Activated CD8-positive, alpha-beta memory T cell treated with anti-CD3 and anti-CD28 coated beads for 4 hours (primary cell): ENCODE measurements around the gene OR1I1.

Source experiments
- DNase-seq, 2 donors: peaks; one replicate each; pipeline ENCODE4 v3.0.0-alpha.2; 2020; ENCODE audit warnings: low read depth in 2 of 2

Gene OR1I1

DNA sequence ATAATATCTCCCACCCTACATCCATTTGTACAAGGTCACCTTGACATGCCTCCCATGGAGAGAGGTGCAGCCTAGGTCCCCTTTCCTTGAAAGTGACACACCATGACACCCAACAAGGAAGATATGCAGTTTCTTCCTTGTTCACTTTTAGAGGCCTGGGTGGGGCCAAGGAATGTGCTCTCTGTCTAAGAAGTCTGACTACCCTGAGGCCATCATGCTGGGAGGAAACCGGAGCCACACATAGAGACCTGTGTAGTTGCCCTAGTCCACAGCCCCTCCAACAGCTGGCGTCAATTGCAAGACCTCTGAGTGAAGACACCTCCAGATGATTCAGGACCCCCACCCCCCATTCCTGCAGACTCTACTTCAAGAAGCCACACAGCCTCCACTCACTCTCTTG lies 36.2 kb downstream of the OR1I1 start:
- DNase-seq = no peak

DNA sequence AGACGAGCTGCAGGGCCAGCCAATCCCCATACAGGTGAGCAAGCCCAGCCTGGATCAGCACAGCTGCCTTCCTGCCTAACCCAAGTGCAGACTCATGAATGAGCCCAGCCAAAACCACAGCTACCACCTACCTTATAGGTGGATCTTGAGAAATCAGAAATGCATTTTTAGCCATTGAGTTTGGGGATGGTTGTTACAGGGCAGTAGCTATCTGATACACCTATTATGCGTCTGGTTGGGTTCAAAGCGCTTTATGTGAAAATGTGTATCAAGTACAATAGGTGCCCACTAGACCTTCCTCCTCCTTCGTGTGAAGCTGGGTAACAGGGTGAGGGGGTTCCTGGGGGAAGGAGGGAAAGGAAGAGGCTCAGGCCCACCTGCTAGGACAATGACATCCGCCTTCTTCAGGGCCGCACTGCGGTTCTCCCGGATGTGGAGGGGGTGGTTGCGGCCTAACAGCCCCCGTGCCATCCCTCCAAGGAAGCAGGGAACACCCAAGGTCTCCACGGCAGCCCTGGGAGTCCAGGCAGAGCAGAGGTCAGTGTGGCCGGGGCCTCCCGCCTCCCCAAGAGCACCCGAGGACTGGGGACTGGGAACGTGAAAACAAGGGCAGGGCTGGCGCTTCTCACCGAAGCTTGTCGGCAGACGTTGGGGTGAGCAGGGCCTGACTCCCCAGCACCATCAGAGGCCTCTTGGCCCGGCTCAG lies 36.9 kb downstream of the OR1I1 start:
- DNase-seq = no peak

DNA sequence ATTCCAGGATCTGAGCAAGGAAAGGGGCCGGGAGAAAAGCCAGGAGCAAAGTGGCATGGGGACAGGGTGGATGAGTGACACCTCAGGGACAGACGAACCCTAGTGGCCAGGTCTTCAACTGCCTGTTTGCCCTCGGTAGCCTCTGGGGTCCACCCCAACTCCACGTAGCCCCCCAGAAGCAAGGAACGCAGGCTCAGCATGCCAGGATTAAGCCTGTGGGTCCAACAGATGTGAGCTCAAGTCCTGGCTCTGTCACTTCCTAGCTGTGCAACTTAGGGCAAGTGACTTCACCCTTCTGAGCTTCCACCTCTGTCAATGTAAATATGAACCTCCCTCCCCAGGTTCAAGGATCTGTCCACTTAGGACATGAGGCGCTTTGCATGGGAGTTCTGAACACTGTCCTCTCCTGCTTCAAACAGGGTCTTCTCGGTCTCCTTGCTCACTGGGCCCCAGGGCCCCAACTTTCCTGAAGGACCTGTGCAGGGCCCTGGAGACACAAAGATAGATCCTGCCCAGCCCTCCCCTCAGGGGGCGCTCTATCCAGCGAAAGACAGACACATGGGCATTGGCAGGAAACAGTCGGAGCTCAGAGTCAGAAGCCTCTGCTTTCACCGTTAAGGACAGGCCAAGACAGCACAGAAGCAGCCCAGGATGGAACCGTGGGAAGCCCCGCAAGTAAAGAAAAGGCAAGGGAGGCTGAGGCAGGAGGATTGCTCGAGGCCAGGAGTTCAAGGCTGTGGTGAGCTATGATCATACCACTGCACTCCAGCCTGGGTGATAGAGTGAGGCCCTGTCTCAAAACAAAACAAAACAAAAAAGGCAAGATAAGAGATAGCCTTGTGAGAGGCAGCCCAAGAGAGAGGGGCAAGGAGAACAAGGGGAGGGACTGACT lies 38.4 kb downstream of the OR1I1 start:
- no peak for DNase-seq

DNA sequence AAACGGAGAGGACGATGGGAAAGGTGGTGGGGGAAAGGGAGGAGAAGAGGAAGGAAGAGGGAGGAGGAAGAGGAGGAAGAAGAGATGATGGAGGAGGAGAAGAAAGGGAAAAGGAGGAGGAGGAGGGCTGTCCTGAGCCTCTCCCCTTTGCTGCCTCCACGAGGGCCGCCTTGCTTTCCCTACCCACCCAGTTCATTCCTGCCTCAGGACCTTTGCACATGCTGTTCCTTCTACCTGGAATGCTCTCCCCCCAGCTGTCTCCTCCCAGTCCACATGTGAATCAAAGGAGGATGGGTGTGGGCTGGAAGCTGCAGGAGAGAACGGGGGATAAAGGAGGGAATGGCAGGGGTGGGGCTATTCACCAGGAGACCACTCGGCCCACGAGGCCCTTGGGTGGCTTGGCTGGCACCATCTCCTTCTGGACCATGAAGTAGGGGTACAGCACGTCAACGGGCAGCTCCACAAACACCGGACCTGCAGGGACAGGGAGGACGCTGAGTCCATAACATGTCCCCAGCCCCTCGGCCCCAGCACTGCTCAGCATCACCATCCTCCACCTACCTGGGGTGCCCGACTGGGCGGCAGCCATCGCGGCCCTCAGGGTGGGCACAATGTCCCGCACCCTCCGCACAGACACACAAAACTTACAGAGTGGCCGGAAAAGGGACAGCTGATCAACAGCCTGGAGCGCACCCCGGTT lies 40.5 kb downstream of the OR1I1 start:
- DNase-seq = no peak

DNA sequence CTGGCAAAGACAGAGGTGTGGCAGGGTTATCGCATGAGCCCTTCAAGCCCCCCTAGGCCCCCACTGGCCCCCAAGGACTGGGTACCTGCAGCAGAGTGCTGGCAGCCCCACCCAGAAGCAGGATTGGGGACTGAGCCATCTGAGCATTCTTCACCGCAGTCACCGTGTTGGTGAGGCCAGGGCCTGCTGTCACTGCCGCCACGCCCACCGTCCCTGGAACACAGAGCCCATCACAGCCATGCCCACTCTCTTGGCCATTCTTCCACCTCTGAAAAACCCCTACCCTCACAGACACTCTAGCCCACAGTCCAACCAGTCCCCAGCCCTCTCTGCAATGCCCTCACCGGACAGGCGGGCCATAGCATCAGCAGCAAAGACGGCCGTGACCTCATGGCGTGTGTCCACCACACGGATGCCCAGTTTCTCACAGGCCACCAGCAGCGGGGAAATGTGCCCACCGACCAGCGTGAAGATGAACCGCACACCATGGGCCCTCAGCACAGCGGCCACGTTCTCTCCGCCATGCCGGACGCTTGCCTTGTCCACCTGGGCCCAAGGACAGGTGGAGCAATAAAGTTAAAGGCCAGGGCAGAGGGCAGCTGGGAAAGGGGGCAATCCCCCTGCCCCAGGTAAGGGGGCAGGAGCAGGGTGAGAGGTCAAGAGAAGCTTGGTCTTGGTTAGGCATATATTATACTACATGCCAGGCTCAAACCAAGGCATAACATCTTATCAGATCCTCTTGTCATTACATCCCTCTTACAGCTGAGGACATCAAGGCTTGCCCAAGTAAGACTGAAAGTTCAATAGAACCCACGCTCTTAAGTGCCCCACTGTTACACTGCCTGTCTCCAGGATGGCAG lies 41.2 kb downstream of the OR1I1 start:
- DNase-seq = no peak

DNA sequence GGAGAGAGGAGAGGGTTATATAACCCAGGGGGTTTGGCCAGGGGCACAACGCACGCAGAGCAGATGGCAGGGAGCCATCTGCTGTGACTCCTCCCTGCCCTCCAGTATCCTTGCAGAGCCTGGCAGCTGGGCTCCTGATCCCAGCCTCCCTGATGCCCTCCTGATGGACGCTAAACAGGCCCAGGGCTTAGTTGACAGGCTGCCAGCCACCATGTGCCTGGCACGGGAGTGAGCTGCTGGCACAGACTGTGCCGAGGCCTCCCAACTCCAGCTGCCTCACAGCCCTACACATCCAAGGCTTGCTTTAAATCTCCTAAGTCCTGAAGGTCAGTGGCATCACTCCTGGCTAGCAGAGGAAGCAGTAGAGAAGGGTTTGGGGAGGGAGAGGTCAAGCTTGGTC lies 41.9 kb downstream of the OR1I1 start:
- DNase-seq = no peak

DNA sequence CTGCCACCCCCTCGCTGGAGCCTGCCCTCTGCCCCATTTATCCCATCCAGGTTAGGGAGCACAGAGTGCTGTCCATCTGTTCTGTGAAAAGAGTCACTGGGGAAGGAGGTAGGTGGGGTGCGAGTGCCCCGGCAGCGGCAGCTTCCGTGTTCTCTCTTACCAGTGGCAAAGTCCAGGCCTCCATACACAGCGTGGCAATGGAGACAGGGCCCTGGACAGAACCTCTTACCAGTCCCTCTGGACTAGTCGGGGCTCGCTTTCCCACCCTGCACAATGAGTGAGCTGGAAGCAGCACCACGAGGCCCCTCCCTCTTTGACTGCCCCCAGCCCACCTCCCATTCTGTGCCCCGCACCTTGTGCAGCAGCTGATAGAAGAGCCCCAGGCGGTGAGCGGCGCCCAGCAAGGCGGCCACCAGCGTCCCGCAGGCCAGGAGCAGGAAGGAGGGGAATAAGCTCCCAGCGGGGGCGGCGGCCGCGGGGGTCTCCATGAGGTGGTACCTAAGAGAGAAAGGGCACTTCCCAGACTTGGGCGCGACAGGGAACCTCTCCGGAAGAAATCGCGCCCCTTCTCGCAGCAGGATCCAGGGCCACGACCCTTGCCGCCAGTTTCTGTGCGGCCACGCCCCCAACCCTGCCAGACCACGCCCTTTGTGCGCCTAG lies 42.7 kb downstream of the OR1I1 start:
- no peak for DNase-seq

DNA sequence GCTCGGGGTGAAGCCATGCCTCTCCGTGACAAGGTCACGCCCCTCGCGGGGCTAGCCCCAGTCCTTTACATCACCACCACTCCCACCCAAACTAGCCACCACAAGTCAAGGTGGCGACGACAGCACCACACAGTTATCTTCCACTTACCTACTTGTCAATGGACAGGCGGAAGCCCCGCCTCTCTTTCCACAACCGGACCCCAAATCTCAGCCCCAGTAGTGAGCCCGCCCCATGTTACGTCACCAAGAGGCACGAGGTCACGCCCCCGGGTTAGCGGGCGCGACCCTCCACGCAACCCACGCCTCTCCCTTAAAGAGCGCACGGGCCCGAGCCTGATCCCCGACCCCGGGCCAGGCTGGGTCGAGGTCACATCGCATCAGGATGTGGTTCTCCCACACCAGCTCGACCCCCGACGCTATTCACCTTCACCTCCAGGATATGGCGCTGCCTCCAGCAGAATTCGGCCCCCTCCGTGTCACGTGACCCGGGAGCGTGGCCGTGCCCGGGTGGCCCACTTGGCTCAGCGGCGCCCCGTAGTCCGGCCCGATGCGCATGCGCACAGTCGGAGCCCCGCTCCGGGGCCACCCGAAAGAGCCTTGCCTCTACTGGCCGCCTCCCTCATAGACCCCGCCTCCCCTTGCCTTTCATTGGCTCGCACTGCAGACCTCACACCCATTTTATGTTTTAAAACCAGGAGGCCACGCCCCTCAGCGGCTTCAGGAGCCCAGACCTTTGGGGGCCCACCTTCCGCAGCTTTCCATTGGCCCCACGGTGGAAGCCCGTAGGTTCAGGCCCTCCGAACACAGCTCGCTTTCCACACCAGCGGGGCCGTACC lies 43.4 kb downstream of the OR1I1 start:
- peak; percentile 96 for DNase-seq

DNA sequence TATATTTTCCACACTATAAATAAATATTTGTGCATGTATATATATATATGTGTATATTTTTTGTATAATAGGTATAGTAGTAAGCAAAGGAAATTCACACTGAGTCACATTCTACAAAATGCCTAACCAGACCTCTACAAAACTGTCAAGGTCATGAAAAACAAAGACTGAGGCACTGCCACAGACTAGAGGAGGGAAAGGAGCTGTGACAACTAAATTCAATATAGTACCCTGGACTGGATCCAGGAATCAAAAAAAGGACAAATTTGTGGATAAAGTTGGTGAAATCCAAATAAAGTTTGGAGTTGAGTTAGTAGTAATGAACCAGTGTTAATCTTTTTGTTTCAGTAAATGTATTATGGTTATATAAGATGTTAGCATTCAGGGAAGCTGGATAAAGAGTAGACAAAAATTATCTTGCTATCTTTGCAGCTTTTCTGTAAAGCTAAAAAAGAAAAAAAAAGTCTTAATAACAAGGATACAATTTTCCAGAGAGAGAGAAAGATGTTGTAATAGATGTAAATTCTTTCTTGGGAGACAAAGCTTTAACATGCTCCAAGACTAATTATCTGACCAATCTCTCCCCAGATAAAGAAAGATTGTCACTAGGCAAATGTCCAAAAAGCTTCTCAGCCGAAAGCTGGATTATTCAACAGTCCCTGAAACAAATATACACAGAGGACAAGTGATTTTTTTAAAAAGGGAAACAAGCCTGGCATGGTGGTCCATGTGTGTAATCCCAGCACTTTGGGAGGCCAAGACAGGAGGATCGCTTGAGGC lies 44.3 kb downstream of the OR1I1 start:
- DNase-seq = no peak

DNA sequence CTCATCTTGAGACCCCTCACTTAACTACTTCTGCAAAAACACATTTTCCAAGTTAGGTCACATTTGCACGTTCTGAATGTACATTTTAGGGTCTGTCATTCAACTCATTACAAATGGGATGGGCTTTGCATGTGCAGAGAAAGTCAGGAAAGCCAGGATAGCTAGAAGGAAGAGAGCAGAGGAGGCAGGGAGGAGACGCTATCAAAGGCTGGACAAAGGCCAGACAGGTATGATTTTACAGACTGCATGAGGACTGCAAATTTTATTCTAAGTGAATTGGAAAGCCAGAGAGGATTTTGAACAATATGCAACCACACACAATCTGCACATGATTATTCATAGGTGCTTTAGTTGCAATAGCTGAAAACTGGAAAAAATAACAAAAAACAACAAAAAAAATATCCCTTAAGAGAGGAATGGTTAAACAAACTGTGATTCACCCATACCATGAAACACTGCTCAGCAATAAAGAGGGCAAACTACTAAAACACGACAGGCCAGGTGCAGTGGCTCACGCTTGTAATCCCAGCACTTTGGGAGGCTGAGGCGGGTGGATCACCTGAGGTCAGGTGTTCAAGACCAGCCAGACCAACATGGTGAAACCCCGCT lies 46.3 kb downstream of the OR1I1 start:
- DNase-seq = no peak

DNA sequence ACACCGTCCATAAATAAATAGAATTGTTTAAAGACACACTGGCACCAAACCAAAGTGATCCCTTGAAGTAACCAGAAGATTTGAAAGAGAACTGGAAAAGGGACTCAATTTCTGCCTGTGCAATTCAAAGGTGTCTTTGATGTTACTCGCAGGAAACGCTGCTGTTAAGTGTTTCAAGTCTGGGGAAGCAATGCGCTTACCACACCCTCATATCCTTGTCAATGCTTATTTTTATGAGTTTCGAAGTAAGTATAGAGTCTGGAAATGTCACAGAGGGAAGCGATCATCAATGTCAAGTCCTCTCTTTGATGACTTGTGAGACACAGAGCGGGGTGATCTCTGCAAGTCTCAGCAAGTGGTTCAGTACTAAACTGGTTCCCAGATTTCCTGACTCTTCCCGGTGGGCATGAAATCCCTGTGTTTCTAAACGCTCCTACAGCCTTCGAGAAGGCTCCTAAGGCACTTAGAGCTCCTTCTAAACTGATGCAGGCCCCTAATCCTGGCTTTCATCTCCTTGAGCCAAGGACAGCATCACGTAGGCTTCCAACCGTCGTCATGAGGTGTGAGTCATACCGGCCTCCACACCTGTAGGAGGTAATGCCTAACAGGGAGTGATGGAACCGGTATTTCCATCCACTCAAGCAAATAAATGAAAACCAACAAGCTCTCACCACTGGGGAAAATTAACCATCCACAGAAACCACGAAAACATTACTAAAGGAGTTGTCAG lies 48.0 kb downstream of the OR1I1 start:
- DNase-seq = peak in 1 of 2 donors; percentile 38

DNA sequence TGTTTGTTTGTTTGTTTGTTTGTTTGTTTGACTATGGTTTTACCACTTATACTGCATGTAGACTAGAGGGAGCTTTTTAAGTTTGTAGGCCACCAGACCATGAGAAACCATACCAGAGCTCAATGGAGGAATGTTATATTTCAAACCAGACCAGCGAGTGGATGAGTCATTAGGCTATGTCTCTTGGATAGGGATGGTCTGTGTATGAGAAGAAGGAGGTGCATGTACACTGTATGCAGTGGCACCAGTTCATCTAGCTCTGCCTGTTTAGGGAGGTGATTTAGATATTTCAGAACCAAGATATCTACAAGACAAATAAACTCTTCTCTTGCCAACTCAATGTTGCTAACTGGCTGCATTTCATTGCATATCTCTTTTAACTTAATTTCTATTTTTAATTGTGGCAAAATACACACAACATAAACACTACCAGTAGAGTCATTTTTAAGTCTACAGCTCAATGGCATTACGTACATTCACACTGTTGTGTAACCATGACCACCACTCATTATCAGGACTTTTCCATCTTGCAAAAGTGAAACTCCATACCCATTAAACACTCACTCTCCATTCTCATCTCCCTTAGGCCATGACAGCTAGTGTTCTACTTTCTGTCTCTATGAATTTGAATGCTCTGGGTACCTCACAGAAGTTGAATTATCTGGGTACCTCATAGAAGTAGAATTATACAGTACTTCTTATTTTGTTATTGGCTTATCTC lies 54.4 kb downstream of the OR1I1 start:
- DNase-seq = no peak

DNA sequence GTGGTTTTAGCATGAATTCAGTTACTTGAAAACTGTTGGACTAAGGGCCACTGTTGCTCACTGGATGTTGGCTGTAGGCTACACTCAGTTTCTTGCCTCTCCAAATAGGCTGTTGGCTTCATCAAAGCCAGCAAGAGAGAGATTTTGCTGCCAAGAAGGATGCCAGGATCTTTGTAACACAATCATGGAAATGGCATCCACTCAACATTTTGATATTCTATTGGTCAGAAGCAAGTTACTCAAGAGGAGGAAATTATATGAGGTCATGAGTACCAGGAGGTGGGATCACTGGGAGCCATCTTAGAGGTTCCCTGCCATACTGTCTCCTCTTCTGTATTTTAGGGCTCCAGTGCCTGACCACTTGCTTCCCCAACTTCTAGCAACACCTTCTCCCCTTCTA lies 55.8 kb downstream of the OR1I1 start:
- no peak for DNase-seq

DNA sequence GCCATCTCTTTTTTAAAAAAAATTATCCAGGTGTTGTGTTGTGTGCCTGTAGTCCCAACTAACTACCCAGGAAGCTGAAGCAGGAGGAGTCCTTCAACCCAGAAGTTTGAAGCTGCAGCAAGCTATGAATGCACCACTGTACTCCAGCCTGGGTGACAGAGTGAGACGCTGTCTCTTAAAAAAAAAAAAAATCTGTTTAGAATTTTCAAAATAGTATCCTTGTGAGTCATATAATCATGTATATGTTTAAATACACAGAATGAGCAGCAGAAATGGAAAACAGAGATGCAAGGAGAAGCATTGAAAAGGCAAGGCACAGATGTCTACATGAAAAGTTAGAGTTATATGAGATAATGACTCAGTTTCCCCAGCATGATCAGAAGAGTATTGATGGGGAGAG lies 56.4 kb downstream of the OR1I1 start:
- DNase-seq = no peak

DNA sequence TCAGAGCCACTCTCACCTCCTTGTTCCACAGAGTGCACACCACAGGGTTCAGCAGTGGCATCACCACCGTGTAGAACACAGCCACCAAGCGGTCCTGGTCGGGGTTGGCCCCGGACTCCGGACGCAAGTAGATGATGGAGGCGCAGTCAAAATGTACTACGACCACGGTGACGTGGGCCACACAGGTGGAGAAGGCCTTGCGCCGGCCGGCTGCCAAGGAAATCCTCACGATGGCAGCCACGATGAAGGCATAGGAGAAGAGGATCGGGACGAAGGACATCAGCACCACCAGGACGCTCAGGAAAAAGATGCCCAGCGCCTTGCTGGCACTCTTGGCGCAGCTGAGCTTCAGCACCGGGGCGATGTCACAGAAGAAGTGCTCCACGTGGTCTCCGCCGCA lies 59.1 kb downstream of the OR1I1 start:
- no peak for DNase-seq

DNA sequence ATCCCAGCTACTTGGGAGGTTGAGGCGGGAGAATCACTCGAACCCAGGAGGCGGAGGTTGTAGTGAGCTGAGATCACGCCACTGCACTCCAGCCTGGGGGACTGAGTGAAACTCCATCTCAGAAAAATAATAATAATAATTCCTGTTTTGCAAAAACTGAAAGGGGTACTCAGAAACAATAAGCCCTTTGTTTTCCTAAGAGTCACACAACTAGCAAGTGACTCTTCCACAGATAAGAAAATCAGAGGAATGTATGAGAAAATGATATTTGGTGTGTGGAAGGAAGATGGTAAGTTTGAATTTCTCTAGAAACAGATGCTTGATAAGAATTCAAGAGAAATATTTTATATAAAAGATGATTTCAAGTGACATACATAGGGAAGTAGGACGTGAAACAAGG lies 60.3 kb downstream of the OR1I1 start:
- no peak for DNase-seq
